Fibroblast of mammary gland (primary cell): ENCODE data around the gene ANXA10.

Source experiments
- DNase-seq: peaks from one replicate; pipeline ENCODE4 v3.0.0-alpha.2; 2010; ENCODE audit warnings: low read depth
- H3K4me3 ChIP-seq: 2 replicates; pipeline ENCODE4 v1.5.1; 2011; ENCODE audit warnings: low read depth, mild to moderate bottlenecking, low read length, moderate library complexity; ENCODE audit not compliant: control insufficient read depth
- CTCF ChIP-seq: conservative IDR thresholded peaks from 2 replicates; pipeline ENCODE4 v1.5.1; 2011; ENCODE audit warnings: low read depth, low read length, inconsistent platforms; ENCODE audit not compliant: control insufficient read depth, insufficient read depth

ANXA10 gene

GRCh38 chr4:168218645-168219044 lies 126.3 kb downstream of the ANXA10 start:
- H3K4me3 ChIP-seq = no peak overlapping the region
- TF ChIP-seq CTCF = no peak
- DNase-seq = peak; percentile 58

DNA sequence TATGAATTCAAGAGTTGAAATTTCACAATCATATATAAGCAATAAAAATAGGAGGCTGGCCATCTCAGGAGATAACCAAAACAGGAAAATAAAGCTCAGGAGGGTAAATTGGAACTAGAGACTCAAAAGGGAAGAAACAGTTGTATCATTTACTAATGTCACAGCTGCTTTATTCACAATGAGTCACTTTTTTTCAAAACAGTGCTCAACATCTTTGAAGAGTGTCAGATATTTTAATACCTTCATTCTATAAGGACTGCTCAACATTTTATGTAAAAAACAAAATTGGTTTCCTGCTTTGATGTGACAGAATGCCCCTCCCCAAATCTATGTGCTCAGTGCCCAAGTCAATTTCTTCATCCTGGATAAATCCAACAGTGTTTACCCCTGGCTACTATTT lies 128.6 kb downstream of the ANXA10 start:
- DNase-seq = peak; percentile 44
- no peak overlapping the region for H3K4me3 ChIP-seq
- TF ChIP-seq CTCF = no peak

DNA sequence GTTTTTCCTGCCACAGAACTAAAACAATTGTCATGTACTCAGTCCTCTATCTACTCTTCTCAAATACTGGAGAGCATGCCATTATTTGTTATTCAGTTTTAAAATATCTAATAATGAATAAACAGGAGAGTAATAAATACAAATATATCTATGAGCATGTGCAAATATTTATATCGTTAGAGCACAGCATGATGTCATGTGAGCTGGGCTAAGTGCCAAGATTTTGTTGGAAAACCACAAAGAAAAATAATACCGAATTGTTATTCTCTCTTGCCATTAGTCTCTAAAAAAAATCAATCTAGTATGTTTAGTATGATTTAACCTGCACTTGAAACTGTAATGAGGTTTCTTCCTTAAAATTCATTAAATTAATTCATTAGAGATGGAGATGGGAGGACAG lies 129.0 kb downstream of the ANXA10 start:
- no peak for TF ChIP-seq CTCF
- DNase-seq = peak; percentile 87
- no peak overlapping the region for H3K4me3 ChIP-seq
